Effector memory CD8-positive, alpha-beta T cell (primary cell): ENCODE results near the gene LSG1.
"Not testable (repeated sequence)": the region's sequence is repeated elsewhere in the genome, so short reads cannot be mapped to it uniquely, and the experiment has no call there.

ENCODE experiments used
- ATAC-seq: fragments of 150-1000 bp; cut with Tn5 transposase; replicated peaks from 2 replicates; pipeline ENCODE4 v1.10.0; 2021; ENCODE audit warnings: mild to moderate bottlenecking, moderate library complexity
- DNase-seq, 3 experiments: peaks; one replicate each; pipeline ENCODE4 v3.0.0; 2021
- H3K27ac Mint-ChIP-seq, 2 donors: one replicate each; pipeline ENCODE4 v1.8.0; 2022; ENCODE audit warnings: mild to moderate bottlenecking in 2 of 2, mixed read lengths in 2 of 2, moderate library complexity in 2 of 2
- H3K27me3 Mint-ChIP-seq, 2 donors: one replicate each; pipeline ENCODE4 v1.8.0; 2022; ENCODE audit warnings: mixed read lengths in 2 of 2
- H3K36me3 Mint-ChIP-seq: one replicate; pipeline ENCODE4 v1.8.0; 2022; ENCODE audit warnings: mild to moderate bottlenecking, moderate library complexity, mixed read lengths; ENCODE audit not compliant: insufficient read depth
- H3K4me1 Mint-ChIP-seq, 2 donors: one replicate each; pipeline ENCODE4 v1.8.0; 2022; ENCODE audit warnings: low read depth in 2 of 2, mixed read lengths in 2 of 2
- H3K4me3 Mint-ChIP-seq, 2 donors: one replicate each; pipeline ENCODE4 v1.8.0; 2022; ENCODE audit warnings: mild to moderate bottlenecking in 2 of 2, mixed read lengths in 2 of 2, moderate library complexity in 2 of 2
- H3K9me3 Mint-ChIP-seq, 2 donors: one replicate each; pipeline ENCODE4 v1.8.0; 2022; ENCODE audit warnings: mixed read lengths in 2 of 2

LSG1 gene

DNA sequence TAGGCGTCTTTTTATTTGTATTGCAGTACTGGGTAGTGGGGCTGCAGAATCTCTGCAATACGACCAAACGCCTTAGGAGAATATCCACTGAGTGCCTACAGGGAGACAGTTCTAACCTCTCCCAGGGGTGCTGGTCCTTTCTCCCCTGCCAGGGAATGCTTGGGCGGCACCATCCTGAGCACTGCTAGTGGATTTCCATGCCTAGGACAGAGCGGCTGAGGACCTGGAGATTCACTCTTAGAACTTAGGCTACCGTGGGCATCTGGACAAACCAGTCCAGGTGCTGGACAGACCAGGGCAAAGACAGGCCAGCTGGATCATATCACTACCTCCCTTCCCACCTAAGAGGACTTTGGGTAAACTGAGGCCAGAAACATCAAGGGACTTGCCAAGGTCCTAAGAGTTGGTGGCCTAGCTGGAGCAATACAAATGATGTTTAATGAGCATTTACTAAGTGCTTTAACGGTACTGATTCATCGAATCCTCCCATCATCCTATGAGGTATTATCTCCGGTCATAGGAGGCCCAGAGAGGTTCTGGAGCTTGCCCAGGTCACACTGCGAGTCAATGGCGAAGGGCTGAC lies 39.7 kb downstream of the LSG1 start:
- Mint-ChIP-seq H3K36me3 (peaks cover 4% of the 10 kb centered on the region), H3K27ac (peak overlapping the region in 1 of 2 donors; percentile 20), H3K9me3 (no peaks in the 10 kb centered on the region), H3K27me3 (no peaks in the 10 kb centered on the region), H3K4me3 (peak overlapping the region; percentile 83 to 87), H3K4me1 (peaks cover 0 to 5% of the 10 kb centered on the region in 2 donors)
- DNase-seq (no peak), ATAC-seq (no peak)

- H3K4me1 Mint-ChIP-seq = peaks cover 0 to 5% of the 10 kb centered on the region in 2 donors
- peaks cover 4% of the 10 kb centered on the region for H3K36me3 Mint-ChIP-seq
- no peaks in the 10 kb centered on the region for H3K27me3 Mint-ChIP-seq
- no peaks in the 10 kb centered on the region for H3K9me3 Mint-ChIP-seq
- no peak for ATAC-seq
- no peak overlapping the region for H3K27ac Mint-ChIP-seq
- peak overlapping the region; percentile 83 to 87 for H3K4me3 Mint-ChIP-seq
- DNase-seq = no peak
Observed at GRCh38 chr3:194631696-194632095, 40.3 kb downstream of the LSG1 start.

DNA sequence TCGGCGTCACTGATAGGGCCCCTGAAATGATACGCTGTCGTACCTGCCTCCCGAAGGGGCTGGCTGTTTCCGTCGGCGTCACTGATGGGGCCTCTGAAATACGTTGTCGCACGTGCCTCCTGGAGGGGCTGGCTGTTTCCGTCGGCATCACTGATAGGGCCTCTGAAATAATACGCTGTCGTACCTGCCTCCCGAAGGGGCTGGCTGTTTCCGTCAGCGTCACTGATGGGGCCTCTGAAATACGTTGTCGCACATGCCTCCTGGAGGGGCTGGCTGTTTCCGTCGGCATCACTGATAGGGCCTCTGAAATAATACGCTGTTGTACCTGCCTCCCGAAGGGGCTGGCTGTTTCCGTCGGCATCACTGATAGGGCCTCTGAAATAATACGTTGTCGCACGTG lies 41.3 kb downstream of the LSG1 start:
- ATAC-seq, H3K4me1 Mint-ChIP-seq, H3K27me3 Mint-ChIP-seq, H3K36me3 Mint-ChIP-seq, DNase-seq, H3K27ac Mint-ChIP-seq, H3K4me3 Mint-ChIP-seq, H3K9me3 Mint-ChIP-seq: not testable (repeated sequence)

DNA sequence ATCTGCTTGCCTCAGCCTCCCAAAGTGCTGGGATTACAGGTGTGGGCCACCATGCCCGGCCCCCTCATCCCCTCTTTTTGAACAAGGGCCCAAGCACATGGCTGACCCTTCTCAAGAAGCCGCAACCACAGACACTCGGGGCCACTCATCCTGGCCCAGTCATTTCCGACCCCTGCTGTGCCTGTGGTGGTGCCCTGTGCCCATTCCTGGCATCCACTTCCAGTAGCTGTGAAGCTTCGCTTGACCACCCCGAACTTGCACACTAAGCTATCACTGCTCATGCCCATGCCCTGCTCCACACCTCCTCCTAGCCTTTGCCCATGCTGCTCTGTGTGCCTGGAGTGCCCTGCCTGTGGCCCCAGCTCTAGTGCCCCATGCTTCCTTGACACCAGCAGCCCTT lies 47.0 kb downstream of the LSG1 start:
- H3K4me3 Mint-ChIP-seq = no peak overlapping the region
- ATAC-seq (no peak), DNase-seq (no peak)
- no peaks in the 10 kb centered on the region for H3K9me3 Mint-ChIP-seq
- no peak overlapping the region for H3K27ac Mint-ChIP-seq
- peaks cover 3% of the 10 kb centered on the region for H3K36me3 Mint-ChIP-seq
- no peaks in the 10 kb centered on the region for H3K4me1 Mint-ChIP-seq
- no peaks in the 10 kb centered on the region for H3K27me3 Mint-ChIP-seq

DNA sequence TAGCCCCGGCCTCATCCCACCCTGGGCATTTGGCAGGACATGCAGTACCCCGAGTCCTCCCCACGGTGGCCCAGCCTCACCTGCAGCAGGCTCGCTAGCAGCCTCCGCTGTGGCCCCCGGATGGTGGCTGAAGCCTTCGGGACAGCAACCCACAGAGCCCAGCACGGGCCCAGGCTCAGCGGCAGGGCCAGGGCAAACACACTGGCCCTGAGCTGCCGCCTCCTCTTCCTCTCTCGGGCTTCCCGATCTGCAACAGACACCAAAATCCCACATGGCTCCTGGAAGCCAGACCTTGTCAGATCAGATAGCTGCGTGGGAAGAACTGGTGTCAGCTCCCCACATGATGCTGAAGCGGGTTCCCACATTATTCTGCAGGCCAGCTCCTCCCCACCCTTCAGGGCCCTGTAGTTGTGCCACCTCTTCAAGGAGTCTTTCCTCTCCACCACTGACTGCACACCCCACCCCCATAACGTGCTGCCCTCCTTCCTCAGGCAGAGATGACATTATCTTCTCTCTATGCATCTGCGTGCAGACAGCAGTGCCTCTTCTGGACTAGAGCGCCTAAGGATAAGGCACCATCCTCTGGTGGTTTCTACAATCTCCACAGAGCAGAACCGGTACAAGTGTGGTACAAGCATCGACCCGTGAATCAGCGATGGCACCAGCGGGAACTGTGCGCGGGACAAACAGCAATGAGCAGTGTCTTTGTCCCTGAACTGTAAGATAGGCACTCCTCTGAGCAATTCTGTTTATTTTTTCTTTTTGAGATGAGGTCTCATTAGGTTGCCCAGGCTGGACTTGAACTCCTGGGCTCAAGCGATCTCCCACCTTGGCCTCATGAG lies 48.3 kb downstream of the LSG1 start:
- H3K27ac Mint-ChIP-seq = no peak overlapping the region

GRCh38 chr3:194622621-194623340 lies 49.2 kb downstream of the LSG1 start:
- H3K4me3 Mint-ChIP-seq = no peak overlapping the region
- peaks cover 3% of the 10 kb centered on the region for H3K36me3 Mint-ChIP-seq
- H3K9me3 Mint-ChIP-seq = no peaks in the 10 kb centered on the region
- DNase-seq (no peak), ATAC-seq (no peak)
- no peak overlapping the region for H3K27ac Mint-ChIP-seq
- no peaks in the 10 kb centered on the region for H3K4me1 Mint-ChIP-seq
- H3K27me3 Mint-ChIP-seq = no peaks in the 10 kb centered on the region

More for the DNA sequence above, 48.3 kb downstream of the LSG1 start:
- no peak for DNase-seq
- H3K36me3 Mint-ChIP-seq = peaks cover 3% of the 10 kb centered on the region
- H3K9me3 Mint-ChIP-seq = no peaks in the 10 kb centered on the region
- H3K27me3 Mint-ChIP-seq = no peaks in the 10 kb centered on the region
- H3K4me1 Mint-ChIP-seq = no peaks in the 10 kb centered on the region
- no peak for ATAC-seq
- H3K4me3 Mint-ChIP-seq = no peak overlapping the region

DNA sequence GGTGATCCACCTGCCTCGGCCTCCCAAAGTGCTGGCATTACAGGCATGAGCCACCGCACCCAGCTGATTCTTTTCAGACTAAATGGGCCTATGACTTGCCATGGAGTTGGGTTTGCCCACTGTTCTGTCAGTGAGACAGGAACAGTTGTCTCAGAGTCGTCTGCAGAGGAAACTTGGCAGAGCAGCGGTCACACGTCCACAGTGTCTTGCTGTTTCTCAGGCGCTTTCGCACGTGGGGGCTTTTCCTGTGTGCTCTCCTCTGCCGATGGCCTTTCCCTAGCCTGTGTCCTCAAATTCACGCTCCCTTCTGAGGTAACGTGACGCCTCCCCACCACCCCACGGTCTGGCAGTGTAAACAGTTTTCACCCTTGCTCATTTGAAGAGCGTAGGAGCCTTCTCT lies 50.0 kb downstream of the LSG1 start:
- Mint-ChIP-seq H3K27me3 (no peaks in the 10 kb centered on the region), H3K9me3 (no peaks in the 10 kb centered on the region), H3K4me1 (no peaks in the 10 kb centered on the region), H3K27ac (no peak overlapping the region), H3K36me3 (peaks cover 3% of the 10 kb centered on the region), H3K4me3 (no peak overlapping the region)
- ATAC-seq = no peak
- no peak for DNase-seq

- H3K4me3 Mint-ChIP-seq = no peak overlapping the region
- ATAC-seq = no peak
- no peak for DNase-seq
- H3K27ac Mint-ChIP-seq = no peak overlapping the region
- H3K9me3 Mint-ChIP-seq = no peaks in the 10 kb centered on the region
- H3K4me1 Mint-ChIP-seq = no peaks in the 10 kb centered on the region
- H3K36me3 Mint-ChIP-seq = peaks cover 4% of the 10 kb centered on the region
- H3K27me3 Mint-ChIP-seq = no peaks in the 10 kb centered on the region
Observed at GRCh38 chr3:194620196-194620595, 51.8 kb downstream of the LSG1 start.

- Mint-ChIP-seq H3K4me1 (no peaks in the 10 kb centered on the region), H3K4me3 (no peak overlapping the region), H3K36me3 (peaks cover 4% of the 10 kb centered on the region), H3K9me3 (no peaks in the 10 kb centered on the region), H3K27me3 (no peaks in the 10 kb centered on the region), H3K27ac (peak overlapping the region in 1 of 2 donors; percentile 31)
- DNase-seq (no peak), ATAC-seq (no peak)
Observed at GRCh38 chr3:194619741-194620140, 52.2 kb downstream of the LSG1 start.

- H3K9me3 Mint-ChIP-seq = no peaks in the 10 kb centered on the region
- H3K4me1 Mint-ChIP-seq = no peaks in the 10 kb centered on the region
- H3K36me3 Mint-ChIP-seq = peaks cover 4% of the 10 kb centered on the region
- DNase-seq (no peak), ATAC-seq (no peak)
- no peak overlapping the region for H3K4me3 Mint-ChIP-seq
- no peaks in the 10 kb centered on the region for H3K27me3 Mint-ChIP-seq
- H3K27ac Mint-ChIP-seq = no peak overlapping the region
Observed at GRCh38 chr3:194618858-194619608, 53.0 kb downstream of the LSG1 start.

GRCh38 chr3:194617827-194618226 lies 54.2 kb downstream of the LSG1 start:
- Mint-ChIP-seq H3K4me3 (no peak overlapping the region), H3K4me1 (no peaks in the 10 kb centered on the region), H3K27me3 (no peaks in the 10 kb centered on the region), H3K36me3 (peaks cover 4% of the 10 kb centered on the region), H3K27ac (no peak overlapping the region), H3K9me3 (no peaks in the 10 kb centered on the region)
- ATAC-seq (no peak), DNase-seq (no peak)

DNA sequence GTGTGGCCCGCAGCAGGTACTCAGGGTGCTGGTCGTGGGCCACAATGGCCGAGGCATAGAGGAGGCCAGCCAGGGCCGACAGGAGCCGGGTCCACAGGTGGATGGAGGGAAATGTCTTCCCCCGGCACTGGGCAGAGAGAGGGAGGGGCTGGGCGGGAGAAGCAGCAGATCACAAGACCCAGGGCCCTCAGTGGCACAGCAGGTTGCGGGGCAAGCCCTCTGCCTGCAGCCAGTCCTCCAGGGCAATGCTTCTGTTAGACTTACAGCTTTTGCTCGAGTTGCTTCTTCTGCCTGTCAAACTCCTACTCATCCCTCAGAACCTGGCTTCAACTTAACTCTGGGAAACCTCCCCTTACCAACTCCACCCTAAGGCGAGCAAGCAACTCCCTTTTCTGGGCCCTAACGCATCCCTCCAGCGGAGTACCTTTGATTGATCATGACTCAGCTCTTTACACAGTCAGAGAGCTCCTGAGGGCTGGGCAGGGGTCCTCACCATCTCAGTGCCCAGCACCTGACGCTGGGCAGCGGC lies 54.8 kb downstream of the LSG1 start:
- Mint-ChIP-seq H3K4me3 (no peak overlapping the region), H3K4me1 (peaks cover 0 to 2% of the 10 kb centered on the region in 2 donors), H3K27ac (peak overlapping the region in 1 of 2 donors; percentile 49), H3K36me3 (peaks cover 4% of the 10 kb centered on the region), H3K9me3 (no peaks in the 10 kb centered on the region), H3K27me3 (no peaks in the 10 kb centered on the region)
- ATAC-seq (no peak), DNase-seq (no peak)

GRCh38 chr3:194615226-194615625 lies 56.8 kb downstream of the LSG1 start:
- Mint-ChIP-seq H3K4me1 (peaks cover 0 to 2% of the 10 kb centered on the region in 2 donors), H3K27ac (no peak overlapping the region), H3K36me3 (peaks cover 4% of the 10 kb centered on the region), H3K27me3 (no peaks in the 10 kb centered on the region), H3K9me3 (no peaks in the 10 kb centered on the region), H3K4me3 (no peak overlapping the region)
- DNase-seq = no peak
- ATAC-seq = no peak
